Measurements from ENCODE around the gene TRPC1. TPM values are rescaled to one million over a fixed set of nuclear protein-coding genes. Genes with fewer than 3 reads are reported as not detected.

TRPC1 gene
- total and polyA plus RNA-seq, 12 donors: 2.7 to 26.3 (median 5.8) TPM

DNA sequence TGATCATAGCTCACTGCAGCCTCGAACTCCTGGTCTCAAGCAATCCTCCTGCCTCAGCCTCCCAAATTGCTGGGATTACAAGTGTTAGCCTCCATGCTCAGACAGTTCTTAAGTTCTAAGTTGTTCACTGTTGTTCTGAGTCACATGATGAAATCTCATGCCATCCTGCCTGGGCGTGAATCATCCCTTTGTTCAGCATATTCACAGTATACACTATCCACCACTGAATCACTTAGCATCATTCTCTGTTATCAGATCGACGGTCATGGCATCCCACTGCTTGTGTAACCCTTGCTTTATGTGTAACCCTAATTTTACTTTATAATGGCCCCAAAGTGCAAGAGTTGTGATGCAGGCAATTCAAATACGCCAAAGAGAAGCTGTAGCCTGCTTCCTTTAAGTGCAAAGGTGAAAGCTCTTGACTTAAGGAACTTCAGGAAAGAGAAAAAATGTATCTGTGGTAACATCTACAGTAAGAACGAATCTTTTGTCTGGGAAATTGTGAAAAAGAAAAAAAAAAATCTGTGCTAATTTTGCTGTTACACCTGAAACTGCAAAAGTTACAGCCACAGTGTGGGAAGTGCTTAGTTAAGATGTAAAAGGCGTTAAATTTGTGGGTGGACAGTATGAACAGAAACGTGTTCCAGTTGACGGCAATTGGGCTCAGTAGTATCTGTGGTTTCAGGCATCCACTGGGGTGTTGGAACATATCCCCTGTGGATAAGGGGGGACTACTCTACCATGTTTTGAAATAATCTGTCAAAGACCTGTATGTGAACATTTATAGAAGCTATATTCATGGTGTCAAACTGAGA lies 84.5 kb downstream of the TRPC1 start:
- no peaks in the 10 kb centered on the region for H3K27me3 ChIP-seq
- TF ChIP-seq POLR2A (IDR thresholded peaks at IDR 0.05) (no peak), CTCF (IDR thresholded peaks at IDR 0.05) (no peak)
- 81 to 87% (median 83%) methylated on average over 9 of the region's 9 CpGs for WGBS, 4 donors
- no peak overlapping the region for H3K27ac ChIP-seq
- no peak overlapping the region for H3K4me3 ChIP-seq
- H3K9me3 ChIP-seq (replicated peaks in 1 of 3): no peaks in the 10 kb centered on the region
- intact Hi-C loops (cut with DNase I): no loop called here
- H3K36me3 ChIP-seq (replicated peaks in 1 of 2): peaks cover 0 to 6% of the 10 kb centered on the region in 2 donors
- DNase-seq: no peak
- H3K4me1 ChIP-seq (replicated peaks in 1 of 2): no peaks in the 10 kb centered on the region

- DNase-seq: no peak
- 82 to 89% (median 88%) methylated on average over 3 of the region's 3 CpGs for WGBS, 4 donors
- TF ChIP-seq POLR2A (IDR thresholded peaks at IDR 0.05): no peak
- no peak for TF ChIP-seq CTCF (IDR thresholded peaks at IDR 0.05)
These were observed 85.4 kb downstream of the TRPC1 start for GRCh38 chr3:142809259-142809658.

GRCh38 chr3:142815803-142816202 lies 92.0 kb downstream of the TRPC1 start:
- Histone ChIP-seq H3K4me1 (replicated peaks in 1 of 2) (no peaks in the 10 kb centered on the region), H3K36me3 (replicated peaks in 1 of 2) (no peaks in the 10 kb centered on the region), H3K27ac (no peak overlapping the region), H3K27me3 (peaks cover 6% of the 10 kb centered on the region), H3K9me3 (replicated peaks in 1 of 3) (no peaks in the 10 kb centered on the region), H3K4me3 (no peak overlapping the region)
- TF ChIP-seq POLR2A (IDR thresholded peaks at IDR 0.05): no peak
- no peak for TF ChIP-seq CTCF (IDR thresholded peaks at IDR 0.05)
- intact Hi-C loops (cut with DNase I): no loop called here
- DNase-seq: no peak
- WGBS, 4 donors: 78 to 91% (median 89%) methylated on average over 6 of the region's 6 CpGs

More at GRCh38 chr3:142809259-142809658, 85.4 kb downstream of the TRPC1 start:
- H3K27me3 ChIP-seq: no peaks in the 10 kb centered on the region
- H3K4me1 ChIP-seq (replicated peaks in 1 of 2): no peaks in the 10 kb centered on the region
- no peak overlapping the region for H3K27ac ChIP-seq
- peaks cover 0 to 4% of the 10 kb centered on the region in 2 donors for H3K36me3 ChIP-seq (replicated peaks in 1 of 2)
- no peaks in the 10 kb centered on the region for H3K9me3 ChIP-seq (replicated peaks in 1 of 3)
- intact Hi-C loops (cut with DNase I): no loop called here
- no peak overlapping the region for H3K4me3 ChIP-seq

- peaks cover 6% of the 10 kb centered on the region for H3K27me3 ChIP-seq
- no peaks in the 10 kb centered on the region for H3K4me1 ChIP-seq (replicated peaks in 1 of 2)
- H3K4me3 ChIP-seq: no peak overlapping the region
- intact Hi-C loops (cut with DNase I): no loop called here
- DNase-seq: no peak
- no peaks in the 10 kb centered on the region for H3K36me3 ChIP-seq (replicated peaks in 1 of 2)
- no peak for TF ChIP-seq CTCF (IDR thresholded peaks at IDR 0.05)
- TF ChIP-seq POLR2A (IDR thresholded peaks at IDR 0.05): no peak
- H3K27ac ChIP-seq: no peak overlapping the region
- WGBS, 4 donors: 24 to 72% (median 47%) methylated on average over 1 of the region's 1 CpG
- H3K9me3 ChIP-seq (replicated peaks in 1 of 3): no peaks in the 10 kb centered on the region
These were observed 93.5 kb downstream of the TRPC1 start for GRCh38 chr3:142817356-142817755.
